GM19193 (cell line): ENCODE results near the gene CTDSP2.

Experiments used
- POLR2A ChIP-seq: IDR thresholded peaks from 4 replicates; pipeline ENCODE4 v1.6.1; 2011; ENCODE audit not compliant: insufficient read depth, insufficient read length; ENCODE audit errors: extremely low read depth

Gene CTDSP2

DNA sequence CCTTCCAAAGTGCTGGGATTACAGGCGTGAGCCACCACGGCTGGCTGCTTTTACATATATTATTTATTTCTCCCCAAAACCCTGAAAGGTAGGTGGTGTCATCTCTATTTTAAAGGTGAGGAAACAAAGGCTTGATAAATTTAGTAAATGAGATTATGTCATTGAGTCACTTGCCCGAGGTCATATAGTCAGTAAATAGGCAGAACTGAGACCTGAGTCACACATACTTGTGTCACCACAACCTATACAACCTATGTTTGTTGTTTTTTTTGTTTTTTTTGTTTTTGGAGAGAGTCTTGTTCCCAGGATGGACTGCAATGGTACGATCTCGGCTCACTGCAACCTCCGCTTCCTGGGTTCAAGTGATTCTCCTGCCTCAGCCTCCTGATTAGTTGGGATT is 51.2 kb downstream of the CTDSP2 start:
- TF ChIP-seq POLR2A: no peak

DNA sequence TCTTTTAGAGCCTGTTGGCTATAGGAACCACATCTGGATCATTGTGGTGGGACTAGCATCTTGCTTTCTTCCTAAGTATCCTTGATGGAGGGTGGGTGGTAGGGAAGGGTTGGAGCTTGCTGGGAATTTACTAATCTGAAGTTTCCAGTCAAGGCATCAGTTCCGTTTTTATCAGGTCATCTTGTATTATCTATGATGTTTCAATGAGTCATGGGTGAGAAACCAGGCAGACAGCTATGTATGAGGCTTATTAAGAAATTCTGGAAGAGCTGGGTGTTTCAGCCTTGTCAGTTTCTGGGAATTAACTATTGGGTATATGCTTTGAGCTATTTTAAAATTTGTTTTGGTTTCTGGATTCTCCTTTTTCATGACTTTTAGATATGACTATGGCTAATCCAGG is 52.6 kb downstream of the CTDSP2 start:
- TF ChIP-seq POLR2A: no peak

DNA sequence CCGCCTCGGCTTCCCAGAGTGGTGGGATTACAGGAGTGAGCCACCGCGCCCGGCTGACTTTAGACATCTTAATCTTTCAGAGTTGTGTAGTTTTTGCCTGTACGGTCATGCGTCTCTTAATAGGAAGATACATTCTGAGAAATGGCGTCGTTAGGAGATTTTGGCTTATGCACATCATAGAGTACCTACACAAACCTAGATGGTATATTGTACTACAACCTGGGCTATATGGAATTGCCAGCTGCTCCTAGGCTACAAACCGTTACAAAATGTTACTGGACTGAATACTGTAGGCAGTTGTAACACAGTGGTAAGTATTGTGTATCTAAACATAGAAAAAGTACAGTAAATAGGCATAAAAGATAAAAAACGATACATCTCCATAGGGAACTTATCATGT is 62.7 kb downstream of the CTDSP2 start:
- TF ChIP-seq POLR2A: no peak

DNA sequence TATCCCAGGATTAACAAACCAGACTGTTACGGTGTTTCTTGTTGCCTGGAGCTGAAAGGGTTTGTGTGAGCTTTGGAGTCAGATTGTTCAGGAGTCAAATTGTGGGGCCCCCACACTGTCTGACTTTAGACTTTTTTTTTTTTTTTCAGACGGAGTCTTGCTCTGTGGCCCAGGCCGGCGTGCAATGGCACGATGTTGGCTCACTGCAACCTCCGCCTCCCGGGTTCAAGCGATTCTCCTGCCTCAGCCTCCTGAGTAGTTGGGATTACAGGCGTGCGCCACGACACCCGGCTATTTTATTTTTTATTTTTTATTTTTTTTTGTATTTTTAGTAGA is 63.1 kb downstream of the CTDSP2 start:
- TF ChIP-seq POLR2A: no peak

DNA sequence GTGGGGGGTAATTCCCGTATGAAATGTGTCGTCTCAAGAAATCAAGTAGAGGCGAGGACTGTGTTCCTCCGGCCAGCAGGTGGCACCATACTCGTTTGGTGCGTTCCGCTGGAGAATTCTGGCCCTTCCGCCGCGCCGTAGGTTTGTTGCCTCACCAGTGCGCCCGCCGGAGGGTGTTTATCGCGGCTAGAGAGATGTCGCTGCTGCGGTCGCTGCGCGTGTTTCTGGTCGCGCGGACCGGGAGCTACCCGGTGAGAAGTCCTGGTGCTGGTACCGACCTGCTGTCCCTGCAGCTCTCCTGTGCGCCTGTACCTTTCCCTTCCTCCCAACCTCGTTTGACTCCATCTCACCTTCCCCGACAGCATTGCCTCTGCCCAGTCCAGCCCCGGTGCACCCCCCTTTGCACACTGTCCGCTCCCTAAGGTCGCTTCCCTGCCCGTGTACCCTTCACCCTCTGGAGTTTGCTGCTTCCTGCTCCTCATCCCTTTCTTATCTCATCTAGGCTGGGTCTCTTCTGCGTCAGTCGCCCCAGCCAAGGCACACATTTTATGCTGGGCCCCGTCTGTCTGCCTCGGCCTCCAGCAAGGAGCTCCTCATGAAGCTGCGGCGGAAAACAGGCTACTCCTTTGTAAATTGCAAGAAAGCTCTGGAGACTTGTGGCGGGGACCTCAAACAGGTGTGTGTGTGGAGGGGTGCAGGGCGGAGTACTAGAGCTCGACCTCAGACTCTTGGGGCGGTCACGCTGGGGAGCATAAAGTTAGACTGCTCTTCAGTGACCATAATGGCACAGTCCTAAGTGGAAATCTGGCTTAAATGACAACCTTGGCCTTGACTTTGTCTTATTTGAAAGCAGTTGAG is 63.7 kb downstream of the CTDSP2 start, which contains the start of gene TSFM:
Gene TSFM (plus strand): TSS at position 180 of the 858 bp plus-strand sequence. CDS start 15 bp downstream, at position 195.
- peak; percentile 96 for TF ChIP-seq POLR2A

DNA sequence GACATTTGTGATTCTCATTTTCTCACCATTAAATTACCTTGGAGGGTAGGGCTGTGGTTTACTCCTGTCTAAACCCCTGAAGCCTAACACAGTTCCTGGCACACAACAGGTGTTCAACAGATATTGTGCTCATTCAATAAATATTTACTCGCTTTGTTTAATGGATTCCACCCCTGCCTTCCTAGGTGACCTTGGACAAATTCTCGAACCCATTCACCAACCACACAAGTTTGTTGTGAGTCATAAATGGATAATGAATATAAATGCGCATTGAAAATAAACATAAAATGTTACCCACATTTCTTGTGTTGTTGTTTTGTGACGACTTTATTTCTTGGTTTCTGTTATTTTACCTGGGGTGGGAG is 64.3 kb downstream of the CTDSP2 start:
- TF ChIP-seq POLR2A: no peak

DNA sequence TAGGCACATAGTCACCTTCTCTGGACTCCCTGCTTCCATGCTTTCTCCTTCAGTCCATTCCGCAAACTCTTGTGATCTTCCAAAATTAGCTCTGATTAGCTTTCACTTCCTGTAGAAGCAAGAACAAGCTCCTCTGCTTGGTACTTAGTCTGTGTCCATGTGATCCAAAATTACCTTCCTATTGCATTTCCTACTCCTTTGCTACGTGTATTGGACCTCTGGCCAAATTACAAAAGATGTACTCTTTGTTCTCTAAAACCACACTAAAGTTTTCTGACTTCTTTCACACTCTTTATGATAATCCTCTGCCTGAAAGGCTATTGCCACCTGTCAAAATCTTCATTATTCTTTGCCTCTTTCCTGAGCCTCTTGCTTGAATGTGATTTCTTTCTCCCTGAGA is 64.7 kb downstream of the CTDSP2 start:
- no peak for TF ChIP-seq POLR2A

DNA sequence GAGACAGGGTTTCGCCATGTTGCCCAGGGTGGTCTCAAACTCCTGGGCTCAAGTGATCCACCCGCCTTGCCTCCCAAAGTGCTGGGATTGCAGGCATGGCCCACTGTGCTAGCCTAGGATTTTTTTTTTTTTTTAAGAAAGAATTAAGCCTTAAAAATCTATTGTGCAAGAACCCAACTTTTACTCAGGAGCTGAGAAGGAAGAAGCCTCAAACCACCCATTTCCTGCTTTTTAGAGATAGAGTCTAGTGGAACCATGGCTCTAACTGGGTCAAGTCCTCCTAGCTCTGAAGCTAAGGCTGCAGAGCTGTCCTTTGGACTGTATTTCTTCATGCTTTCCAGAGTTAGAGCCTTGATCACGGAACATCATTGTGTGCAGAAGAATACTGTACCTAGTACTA is 65.3 kb downstream of the CTDSP2 start:
- no peak for TF ChIP-seq POLR2A

DNA sequence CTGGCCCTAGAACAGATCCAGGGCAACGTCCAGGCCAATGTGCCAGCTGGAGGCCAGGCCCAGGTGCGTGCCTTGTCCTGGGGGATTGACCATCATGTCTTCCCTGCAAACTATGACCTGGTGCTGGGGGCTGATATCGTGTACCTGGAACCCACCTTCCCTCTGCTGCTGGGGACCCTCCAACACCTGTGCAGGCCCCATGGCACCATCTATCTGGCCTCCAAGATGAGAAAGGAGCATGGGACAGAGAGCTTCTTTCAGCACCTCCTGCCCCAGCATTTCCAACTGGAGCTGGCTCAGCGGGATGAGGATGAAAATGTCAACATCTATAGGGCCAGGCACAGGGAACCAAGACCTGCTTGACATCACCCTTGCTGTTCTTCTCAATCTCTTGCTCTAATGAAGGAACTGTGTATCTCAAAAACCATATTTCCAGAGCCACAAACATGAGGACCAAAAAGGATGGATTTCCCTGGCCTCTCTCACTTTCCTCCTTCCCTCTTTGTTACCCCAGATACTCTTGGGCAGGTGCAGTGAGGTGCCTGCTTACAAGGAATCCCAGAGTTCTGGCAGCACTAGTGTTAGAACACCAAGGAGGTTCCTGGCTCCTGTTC is 66.1 kb downstream of the CTDSP2 start:
- TF ChIP-seq POLR2A: no peak

DNA sequence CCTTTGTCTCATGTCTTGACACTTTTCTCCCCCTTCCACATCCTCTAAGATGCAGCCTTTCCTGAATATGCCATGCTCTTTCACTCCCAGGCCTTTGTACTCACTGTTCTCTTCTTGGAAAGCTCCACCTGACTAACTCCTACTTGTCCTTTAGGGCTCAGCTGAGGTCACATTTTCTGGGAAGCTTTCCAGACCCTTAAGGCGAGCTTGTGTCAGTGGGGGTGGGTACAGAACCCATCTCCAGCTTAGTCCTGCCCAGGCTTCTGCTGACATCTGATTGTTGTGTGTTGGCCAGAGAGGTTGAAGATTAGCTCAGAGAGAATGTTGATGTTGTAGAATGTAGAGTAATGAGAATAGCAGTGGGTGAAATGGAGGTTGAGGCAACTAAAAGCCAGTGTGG is 66.8 kb downstream of the CTDSP2 start:
- no peak for TF ChIP-seq POLR2A

DNA sequence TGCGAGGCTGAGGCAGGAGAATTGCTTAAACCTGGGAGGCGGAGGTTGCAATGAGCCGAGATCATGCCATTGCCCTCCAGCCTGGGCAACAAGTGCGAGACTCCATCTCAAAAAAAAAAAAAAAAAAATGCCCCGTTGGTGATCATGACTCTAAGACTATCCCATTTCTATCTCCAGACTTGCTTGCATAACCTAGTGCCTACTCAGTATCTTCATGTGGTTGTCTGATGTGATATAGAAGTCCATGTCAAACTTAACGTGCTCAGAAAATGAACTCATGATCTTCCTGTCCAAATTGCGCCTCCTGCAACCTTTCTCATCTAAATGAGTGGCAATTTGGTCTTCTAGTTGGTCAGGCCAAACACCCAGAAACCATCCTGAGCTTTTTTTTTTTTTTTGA is 68.6 kb downstream of the CTDSP2 start:
- TF ChIP-seq POLR2A: no peak

DNA sequence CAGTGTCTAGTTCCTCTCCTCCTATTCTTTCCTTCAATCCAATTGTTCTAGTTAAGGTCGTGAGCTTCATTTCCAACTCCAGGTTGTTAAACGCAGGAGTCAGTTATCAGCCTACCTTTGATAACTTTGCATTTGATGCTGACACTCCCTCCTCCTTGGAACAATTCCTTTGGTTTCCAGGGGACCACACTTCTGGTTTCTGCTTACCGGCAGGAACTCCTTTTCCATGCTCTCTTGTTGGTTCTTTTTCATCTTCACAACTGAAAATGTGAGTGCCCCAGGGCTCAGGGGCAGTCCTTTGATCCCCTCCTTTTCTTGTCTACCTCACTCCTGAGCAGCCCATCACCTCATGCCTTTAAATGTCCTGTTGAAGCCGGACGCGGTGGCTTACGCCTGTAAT is 69.2 kb downstream of the CTDSP2 start:
- no peak for TF ChIP-seq POLR2A

DNA sequence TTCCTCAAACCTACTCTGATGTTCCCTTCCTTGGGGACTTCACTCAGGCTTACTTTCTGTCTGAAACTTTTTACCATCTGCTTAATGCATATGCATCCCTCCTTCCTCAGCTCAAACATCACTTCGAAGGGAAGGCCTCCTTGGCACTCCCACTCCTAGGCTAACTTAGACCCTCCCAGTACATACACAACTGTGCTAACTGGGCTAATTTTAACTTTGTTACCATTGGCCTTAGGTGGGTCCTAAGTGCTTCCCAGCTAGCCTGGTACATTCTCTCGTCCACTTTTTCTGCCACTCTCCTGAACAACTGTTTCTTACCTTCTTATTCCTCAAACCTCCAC is 70.3 kb downstream of the CTDSP2 start:
- TF ChIP-seq POLR2A: no peak

DNA sequence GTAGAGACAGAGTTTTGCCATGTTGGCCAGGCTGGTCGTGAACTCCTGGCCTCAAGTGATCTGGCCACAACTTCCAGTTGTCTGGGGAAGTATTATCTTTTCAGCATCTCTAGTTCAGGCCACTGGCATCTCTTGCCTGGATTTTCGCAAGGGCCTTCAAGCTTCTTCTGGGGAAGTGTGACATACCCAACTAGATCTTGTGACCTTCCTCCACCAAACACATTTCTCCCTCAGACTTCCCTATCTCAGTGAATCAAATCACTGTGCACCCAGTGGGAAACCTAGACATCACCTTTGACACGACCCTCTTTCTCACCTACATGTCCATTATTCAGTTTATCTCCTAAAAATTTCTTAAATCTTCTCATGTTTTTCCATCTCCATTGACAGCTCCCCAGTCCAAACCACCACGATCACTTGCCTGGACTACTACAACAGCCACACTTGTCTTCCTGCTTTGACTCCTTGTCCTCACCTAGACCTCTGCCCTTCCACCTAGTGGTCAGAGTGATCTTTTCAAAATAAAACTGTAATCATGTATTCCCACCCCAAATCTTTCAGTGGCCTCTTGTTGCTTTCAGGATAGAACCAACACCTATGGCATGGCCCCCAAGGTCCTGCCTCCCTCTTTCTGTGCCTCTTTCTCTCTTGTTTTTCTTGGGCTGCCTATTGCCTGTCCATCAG is 70.8 kb downstream of the CTDSP2 start:
- no peak for TF ChIP-seq POLR2A

DNA sequence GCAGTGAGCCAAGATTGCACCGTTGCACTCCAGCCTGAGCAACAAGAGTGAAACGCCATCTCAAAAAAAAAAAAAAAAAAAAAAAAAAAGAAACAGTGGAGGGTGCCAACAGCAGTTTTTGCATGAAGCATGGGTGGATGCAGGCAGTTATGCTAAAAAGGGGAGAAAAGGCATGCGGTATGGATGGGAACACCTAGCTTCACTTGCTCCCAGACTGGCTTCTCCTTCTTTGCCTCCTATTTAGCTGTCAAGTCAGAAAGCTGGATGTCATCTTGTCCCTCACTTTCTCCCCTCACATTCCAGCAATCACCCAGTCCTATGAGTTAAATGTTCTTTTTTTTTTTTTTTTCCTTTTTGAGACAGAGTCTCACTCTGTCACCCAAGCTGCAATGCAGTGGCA is 71.5 kb downstream of the CTDSP2 start:
- no peak for TF ChIP-seq POLR2A
